Measurements from ENCODE around the gene AGAP3.

The AGAP3 gene

DNA sequence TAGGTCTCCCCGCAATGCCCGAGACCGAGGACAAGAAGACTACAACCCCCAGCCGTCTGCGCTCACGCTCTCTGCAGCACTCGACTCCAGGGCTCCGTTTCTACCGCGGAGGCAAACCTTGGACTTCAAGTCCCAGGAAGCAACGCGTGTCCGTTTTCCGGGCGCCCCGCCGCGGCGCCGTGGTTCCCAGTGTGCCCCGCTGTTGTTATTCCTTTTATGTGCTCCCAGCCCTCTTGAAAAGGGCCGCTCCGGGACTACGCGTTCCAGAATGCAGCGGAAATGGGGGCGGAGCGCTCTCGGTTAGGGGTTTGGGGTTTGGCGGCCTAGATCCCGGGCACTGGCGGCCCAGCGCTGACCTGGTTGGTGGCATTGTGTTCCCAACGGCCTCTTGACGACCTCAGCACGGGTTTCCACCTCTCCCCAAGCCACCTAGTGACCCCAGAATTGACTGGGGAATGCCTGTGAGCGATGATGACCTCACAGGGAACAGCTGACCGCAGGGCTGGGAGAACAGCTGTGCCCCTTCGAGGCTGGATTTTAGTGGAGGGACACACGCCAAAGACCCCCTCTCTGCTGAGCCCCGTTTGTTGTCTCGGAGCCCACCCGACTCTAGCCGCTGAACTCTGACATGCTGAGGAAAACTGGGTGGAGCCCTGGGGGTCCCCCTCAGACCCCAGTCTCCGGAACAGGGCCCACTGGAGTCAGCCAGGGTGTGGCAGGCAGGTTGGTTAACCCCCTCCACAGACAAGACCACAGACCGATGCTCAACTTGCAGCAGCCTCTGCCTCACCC lies 28.1 kb upstream of the AGAP3 start:
- DNase-seq, result peak; percentile 97

DNA sequence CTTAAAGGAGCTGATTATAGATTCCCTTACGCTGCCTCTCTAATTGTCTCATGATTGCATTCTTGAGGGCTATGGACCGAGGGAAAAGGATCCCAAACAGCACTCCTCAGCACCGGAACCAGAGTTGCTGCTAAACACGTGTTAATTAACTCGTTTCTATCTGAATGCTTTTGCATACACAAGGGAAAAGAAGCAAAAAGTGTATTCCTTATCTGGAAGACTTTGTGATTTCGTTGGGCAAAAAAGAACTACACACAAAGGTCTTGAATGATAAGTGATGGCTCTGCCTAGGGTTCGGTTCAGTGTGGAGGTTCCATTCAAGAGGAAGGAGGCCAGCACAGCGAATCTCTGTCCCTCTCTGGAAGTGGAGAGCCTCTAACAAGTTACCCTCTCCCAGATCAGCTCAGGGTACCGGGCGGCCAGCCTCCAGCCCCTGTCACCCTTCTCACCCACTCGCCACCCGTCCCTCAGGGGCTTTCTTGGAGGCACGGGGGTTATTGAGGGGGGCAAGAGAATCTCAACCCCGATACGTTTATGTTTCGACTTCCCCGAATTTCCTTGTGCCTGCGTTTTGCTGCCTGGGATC lies 27.4 kb upstream of the AGAP3 start:
- peak; percentile 68 for DNase-seq

DNA sequence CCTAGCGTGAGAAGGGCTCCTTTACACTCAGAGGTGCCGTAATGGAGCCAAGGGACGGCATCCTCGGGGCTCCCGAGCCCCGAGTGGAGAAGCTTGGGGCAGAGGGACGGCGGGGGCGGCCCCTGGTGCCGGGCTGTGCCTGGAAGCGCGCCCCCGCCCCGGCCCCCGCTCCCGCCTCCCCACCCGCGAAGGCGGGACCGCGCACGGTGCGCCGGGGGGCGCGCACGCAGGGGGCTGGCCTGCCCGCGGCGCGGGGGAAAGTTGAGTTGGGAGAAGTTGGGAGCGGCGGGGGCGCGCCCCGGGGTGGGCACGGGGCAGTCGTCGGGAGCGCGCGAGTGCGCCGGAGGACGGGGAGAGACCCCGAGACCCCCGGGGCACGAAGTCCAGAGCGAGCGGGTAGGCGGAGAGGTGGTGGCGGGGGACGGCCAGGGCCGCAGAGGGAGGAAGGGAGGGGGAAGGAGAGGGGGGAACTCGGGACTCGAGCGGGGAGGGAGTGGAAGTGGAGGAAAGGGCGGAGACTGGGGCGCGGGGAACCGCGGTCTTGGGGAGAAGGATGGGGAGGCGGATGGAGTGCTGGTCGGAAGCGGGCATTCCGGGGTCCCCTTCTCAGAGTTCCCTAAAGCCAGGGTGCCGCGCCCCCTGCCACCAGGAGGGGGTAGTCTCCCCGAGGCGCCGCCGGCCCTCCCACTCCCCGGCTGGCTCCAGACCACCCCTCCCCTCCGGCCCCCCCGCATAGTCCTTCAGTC lies 26.7 kb upstream of the AGAP3 start, which contains the start of gene SLC4A2:
Gene SLC4A2 (plus strand): TSS at position 223 of the 746 bp plus-strand sequence. CDS start 2,399 bp downstream, outside the sequence.
- peak; percentile 72 for DNase-seq

DNA sequence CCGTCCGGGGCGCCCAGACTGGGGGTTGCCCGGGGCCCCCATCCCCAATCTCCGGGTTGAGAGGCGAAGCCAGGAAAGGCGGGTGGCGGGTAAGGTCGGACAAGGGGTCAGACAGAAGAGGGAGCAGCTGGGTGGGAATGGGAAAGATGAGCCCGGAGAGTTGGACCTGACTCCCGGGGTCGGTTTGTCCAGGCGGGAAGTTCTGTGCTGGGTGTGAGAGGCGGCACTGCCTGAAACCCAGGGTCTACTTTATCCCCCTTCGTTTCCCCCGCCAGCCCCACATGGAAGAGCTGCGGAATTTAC lies 26.2 kb upstream of the AGAP3 start:
- no peak for DNase-seq

DNA sequence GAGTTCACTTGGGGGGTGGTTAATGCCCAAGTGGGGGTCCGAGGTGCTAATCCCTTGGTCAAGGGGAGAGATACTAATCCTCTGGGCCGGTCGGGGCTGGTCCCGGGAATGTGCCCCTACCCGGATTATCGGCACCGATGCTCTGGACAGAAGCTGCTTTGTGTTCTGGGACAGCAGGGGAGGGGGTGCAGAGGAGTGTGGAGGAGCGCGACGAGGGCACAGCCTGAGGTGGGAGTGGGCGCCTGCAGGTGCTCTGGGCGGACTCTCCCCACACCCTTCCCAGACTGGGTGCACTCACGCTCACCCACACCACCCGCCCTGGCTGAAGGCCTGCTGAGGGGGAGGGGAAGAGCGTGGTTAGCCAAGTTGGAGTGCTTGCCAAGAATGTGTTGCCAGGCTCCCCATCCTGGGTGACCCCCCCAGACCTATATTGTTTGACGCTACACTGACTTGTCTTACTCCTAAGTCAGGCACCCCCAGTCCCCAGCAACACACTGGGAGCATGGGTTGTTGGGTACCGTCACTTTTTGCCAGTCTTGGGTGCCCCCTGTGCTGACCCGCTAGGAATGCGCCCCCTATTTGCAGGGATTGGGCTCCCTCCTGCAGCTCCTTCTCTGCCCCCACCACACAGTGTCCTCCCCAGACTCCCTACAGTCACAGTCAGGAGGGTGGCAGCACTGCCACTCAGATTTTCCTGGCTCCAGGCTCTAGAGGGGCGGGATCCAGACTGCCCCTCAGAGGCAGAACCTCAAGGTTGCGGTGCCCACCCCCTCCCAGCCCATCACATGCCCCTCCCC lies 25.7 kb upstream of the AGAP3 start:
- DNase-seq, result peak; percentile 15

DNA sequence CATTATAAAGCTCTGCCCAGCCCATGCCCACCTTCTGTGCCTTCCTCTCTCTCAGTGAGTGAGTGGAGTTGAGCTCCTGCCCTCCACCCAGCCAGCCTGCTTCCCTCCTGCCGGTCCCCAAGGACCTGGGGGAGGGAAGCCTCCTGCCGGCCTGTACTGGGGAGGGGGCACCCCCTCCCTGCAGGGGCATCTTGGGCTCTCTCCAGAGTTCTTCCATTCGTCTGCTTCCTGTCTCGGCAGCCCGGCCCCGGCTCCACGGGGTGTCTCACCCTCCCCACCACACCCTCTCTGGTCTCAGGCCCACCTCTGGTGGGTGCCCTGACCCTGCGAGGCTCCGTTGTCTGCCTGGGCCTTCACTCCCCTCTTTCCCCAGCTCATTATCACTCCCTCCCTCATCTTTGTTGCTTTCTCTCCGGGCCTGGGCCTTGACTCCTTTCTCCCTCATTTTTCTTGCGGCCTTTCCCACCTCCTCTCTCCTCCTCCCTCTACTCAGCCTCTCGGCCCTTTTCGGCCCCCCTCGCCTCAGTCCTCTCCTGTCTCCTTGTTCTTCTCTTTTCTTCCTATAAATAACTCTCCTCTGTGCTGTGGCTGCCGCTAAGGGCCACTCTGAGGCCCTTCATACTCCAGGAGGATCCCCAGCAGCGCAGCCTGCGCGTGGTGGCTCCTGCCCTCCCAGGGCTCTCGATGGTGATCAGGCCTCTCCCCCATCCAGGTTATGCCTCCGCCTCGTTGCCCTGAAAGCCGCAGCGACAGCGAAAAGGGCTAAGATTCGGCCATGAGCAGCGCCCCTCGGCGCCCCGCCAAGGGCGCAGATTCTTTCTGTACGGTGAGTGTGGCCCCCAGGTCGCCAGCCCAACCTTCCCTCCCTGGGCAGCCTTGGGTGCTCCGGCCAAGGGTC lies 24.8 kb upstream of the AGAP3 start:
- DNase-seq, result no peak

DNA sequence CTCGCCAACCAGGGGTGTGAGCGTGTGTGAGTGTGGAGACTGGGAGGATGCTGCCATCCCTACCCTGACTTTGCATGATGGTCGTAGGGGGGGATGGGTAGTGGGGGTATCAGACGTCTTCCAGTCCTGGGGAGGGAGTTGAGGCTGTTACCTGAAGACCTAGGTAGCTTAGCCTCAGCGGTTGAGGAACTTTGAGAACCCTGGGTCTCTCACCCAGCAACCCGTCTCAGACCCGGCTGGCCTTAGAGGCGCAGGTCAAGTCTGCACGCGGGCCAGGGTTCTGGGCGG lies 24.2 kb upstream of the AGAP3 start:
- no peak for DNase-seq

DNA sequence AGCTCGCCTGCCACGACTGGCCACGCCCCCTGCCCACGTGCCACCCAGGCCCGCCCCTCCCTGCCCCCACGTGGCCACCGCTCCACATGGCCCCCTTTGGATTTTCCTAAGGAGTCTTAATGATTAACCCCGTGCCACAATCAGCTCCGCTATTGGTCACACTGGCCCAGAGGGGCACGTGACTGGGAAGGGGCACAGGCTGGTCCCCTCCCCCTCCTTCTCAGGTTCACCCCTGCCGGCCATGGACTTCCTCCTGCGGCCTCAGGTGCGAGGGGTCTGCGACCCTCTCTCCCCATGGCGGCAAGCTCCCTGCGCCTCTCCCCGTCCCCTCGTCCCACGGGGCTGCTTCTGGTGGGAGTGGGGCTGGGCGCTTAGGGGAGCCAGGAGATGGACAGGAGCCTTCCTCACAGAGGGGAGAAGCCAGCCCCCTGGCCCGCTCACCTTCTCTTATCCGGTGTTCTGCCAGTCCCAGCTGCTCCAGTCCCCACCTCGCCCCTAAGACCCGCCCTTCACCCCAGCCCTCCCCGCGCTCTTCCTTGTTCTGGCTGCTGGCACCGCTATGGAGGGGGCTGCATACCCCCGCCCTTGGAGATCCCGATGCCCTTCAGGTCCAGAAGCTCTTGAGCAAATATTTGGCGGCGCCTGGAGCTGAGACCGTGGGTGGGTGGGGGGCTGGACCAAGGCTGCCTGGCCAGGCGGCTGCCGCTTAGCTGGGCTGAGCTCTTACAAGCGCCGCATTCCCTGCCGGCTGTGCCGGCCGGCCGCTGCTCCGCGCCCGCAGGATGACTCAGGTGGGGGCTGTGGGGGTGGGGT lies 23.7 kb upstream of the AGAP3 start:
- DNase-seq, result no peak

DNA sequence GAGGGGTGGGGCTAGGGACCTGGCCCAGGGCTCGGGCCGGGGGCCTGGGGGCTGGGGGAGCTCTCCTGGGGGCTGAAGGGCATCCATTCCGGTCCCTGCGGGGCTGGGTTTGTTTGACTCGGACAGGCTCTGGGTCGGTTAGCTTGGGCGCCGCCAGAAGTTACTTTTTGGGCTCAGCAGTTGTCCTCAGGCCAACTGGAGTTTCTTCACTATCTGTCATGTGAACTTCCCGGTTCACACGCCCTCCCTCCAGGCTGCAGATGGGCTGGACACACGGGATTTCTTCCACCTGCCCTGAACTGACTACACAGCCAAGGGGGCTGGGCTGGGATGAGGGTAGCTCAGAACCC lies 23.1 kb upstream of the AGAP3 start:
- no peak for DNase-seq

DNA sequence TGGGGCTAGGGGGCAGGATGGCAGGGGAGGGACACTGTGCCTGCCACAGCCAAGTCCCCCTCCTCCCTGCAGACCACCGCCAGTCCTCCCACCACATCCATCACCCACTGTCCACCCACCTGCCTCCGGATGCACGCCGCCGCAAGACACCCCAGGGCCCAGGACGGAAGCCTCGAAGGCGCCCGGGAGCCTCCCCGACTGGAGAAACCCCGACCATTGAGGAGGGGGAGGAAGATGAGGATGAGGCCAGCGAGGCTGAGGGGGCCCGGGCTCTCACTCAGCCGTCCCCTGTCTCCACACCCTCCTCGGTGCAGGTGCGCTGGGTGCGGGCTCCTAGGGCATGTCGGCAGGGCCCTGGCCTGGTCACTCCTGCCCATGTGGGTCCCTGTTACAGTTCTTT lies 21.8 kb upstream of the AGAP3 start:
- DNase-seq, result no peak

DNA sequence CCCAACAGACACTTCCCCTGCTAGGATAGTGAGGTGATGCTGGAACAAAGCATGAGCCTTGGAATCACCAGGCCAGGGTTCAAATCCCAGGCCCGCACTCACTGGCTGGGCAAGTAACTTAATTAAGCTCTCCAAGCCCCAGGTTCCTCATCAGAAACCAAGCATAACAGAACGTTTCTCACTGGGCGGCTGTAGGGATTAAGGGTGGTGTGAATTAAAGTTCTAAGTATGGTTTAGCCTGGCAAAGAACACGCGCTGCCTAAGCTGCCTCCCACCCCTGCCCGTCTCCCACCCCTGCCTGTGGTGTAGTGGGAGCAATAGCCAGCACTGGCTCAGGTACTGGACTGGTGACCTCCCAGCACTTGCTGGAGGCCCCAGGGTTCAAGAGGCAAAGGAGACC lies 21.3 kb upstream of the AGAP3 start:
- DNase-seq, result no peak

DNA sequence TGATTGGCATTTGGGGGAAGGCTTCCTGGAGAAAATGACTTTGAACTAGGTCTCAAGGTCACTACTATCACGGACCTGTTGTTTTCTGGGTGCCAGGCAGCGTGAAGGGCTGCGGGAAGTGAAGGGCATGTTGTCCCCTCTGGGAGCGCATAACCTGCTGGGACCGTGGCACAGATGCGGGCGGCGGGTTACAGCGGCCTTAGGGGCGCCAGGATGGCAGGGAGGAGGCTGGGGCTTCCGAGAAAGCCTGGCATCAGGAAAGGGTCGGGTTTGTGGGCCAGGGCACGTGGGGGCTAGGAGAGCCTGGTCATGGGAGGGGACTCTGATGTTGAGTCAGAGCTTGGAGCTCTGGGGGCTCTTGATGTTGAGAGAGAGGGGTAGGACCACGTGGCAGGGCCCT lies 20.8 kb upstream of the AGAP3 start:
- DNase-seq, result no peak

DNA sequence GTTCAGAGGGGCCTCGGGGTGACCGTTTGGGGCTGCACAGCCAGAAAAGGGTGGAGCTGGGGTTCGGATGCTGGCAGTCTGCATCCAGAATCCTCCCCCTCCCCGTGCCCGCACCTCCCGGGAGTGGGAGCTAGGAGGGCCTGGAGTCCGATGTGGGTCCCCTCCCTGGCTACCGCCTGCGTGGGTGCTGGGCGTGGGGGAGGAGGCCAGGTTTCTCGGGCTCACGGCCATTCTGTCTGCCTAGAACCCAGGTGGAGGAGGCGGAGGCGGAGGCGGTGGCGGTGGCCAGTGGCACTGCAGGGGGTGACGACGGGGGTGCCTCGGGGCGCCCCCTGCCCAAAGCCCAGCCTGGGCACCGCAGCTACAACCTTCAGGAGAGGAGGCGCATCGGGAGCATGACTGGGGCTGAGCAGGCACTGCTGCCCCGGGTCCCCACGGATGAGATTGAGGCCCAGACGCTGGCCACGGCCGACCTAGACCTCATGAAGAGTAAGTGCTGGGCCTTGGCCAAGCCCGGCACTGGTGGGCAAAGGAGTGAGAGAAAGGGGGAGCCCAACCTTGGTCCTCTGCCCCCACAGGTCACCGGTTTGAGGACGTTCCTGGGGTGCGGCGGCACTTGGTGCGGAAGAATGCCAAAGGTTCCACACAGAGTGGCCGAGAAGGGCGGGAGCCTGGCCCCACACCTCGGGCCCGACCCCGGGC lies 19.9 kb upstream of the AGAP3 start:
- DNase-seq, result no peak

DNA sequence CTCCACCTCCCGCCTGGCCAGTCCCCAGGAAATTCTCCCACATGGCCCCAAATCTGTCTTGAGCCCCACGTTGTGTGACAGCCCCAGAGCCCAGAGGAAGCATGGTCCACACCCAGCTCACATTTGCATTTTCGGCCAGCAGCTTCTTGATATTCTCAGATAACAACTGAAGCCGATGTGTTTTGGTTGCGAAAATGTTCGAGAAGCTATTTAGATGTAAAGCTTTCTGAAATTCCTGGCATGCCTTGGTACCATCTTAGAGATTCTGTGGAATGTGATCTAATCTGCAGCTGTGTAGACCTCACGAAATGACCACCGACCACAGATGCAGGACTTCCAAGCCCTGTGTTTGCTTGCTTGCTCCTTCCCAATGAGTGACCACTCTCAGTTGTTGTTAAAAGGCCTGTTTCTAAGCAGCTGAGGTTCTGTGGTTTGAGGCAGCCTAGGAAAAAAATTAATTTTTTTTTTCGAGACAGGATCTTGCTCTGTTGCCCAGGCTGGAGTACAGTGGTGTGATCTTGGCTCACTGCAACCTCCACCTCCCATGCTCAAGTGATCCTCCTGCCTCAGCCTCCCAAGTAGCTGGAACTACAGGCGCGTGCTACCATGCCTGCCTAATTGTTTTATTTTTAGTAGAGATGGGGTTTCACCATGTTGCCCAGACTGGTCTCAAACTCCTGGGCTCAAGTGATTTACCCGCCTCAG lies 18.1 kb upstream of the AGAP3 start:
- no peak for DNase-seq

DNA sequence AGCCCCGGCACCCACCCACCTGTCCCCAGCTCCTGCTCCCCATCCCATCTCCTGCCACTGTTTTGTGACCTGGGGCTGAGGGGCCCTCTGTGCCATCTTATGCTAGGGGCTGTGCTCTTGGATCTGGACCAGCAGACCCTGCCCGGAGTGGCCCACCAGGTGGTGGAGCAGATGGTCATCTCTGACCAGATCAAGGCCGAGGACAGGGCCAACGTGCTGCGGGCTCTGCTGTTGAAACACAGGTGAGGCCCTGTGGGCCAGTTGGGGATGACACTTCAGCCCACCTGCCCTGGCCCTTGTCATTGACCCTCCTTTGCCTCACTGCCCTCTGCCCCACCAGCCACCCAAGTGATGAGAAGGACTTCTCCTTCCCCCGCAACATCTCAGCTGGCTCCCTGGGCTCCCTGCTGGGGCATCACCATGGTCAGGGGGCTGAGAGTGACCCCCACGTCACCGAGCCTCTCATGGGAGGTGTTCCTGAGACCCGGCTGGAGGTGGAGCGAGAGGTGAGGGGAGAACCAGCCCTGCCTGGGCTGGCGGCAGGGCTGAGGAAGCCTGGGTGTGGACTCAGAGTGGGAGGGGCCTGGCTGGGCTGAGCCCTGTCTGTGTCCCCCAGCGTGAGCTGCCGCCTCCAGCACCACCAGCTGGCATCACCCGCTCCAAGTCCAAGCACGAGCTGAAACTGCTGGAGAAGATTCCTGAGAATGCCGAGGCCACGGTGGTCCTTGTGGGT lies 16.3 kb upstream of the AGAP3 start:
- no peak for DNase-seq

DNA sequence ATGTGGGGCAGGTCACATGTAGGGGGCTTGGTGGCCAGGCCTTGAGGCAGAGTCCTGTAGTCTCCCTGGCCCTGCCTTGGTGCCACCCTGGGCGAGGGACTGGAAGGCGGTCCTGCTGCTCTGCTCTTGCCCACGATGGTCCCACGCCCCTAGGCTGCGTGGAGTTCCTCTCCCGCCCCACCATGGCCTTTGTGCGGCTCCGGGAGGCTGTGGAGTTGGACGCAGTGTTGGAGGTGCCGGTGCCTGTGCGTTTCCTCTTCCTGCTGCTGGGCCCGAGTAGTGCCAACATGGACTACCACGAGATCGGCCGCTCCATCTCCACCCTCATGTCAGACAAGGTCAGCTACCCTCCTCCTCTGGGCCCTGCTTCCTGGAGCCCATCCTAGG lies 15.7 kb upstream of the AGAP3 start:
- no peak for DNase-seq

DNA sequence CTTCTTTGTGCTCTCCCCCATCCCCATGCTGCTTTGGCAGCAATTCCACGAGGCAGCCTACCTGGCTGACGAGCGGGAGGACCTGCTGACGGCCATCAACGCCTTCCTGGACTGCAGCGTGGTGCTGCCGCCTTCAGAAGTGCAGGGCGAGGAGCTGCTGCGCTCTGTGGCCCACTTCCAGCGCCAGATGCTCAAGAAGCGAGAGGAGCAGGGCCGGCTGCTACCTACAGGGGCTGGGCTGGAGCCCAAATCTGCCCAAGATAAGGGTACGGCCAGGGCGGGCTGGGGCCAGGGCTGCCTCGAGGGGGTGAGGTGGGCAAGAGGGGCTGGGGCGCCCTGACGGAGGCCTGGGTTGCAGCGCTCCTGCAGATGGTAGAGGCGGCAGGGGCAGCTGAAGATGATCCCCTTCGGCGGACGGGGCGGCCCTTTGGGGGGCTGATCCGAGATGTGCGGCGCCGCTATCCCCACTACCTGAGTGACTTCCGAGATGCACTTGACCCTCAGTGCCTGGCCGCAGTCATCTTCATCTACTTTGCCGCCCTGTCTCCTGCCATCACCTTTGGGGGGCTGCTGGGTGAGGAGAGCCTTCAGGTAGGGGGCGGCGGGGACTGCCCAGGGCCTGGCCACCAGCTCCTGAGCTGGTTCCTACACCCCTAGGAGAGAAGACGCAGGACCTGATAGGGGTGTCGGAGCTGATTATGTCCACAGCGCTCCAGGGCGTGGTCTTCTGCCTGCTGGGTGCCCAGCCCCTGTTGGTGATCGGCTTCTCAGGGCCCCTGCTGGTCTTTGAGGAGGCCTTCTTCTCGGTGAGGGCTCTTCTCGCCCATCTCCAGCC lies 15.0 kb upstream of the AGAP3 start:
- no peak for DNase-seq

DNA sequence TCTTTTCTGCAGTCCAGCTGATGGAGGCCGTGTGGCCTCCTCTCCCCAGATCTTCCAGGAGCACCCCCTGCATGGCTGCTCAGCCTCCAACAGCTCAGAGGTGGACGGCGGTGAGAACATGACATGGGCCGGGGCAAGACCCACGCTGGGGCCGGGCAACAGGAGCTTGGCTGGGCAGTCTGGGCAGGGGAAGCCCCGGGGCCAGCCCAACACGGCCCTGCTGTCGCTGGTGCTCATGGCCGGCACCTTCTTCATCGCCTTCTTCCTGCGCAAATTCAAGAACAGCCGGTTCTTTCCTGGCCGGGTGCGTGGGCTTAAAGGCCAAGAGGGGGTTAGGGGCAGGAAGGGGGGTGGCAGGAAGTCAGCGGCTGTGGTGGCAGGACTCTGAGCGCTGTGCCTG lies 12.3 kb upstream of the AGAP3 start:
- no peak for DNase-seq
